IMR-90 (cell line): ENCODE results near the gene POLR2E. TPM values are rescaled to one million over a fixed set of nuclear protein-coding genes. Genes with fewer than 3 reads are reported as not detected.

ENCODE experiments used
- ATAC-seq: fragments of 200-7000 bp; cut with Tn5 transposase; 2 replicates; pipeline ENCODE4 v1.9.1; 2020; ENCODE audit warnings: low read depth, mild to moderate bottlenecking, moderate library complexity
- BruUV-seq: library from RNA; stranded (reverse); fragments of 400-500 nt; replicated peaks from 2 replicates; lab custom pipeline; 2021; lab: Mats Ljungman, UMichigan
- CTCF ChIA-PET: fragments of 300-600 bp; formaldehyde crosslinking; extraction: SDS; loops from one replicate; lab custom pipeline; 2021; ENCODE audit warnings: antibody characterized with exemption; lab: Yijun Ruan, JAX
- POLR2A ChIA-PET: fragments of 300-600 bp; sonication (Branson Sonifier 250); formaldehyde crosslinking; loops from one replicate; lab custom pipeline; 2022; ENCODE audit warnings: antibody characterized with exemption; ENCODE audit not compliant: unreplicated experiment; lab: Charles Lee
- DNase-seq: peaks from one replicate; pipeline ENCODE4 v3.0.0; 2013
- H2AFZ ChIP-seq: replicated peaks from 2 replicates; pipeline ENCODE3; 2013; ENCODE audit warnings: low read length, mild to moderate bottlenecking; ENCODE audit not compliant: poor library complexity
- H2AK5ac ChIP-seq: 2 replicates; pipeline ENCODE4 v1.6.1; 2013; ENCODE audit warnings: low read depth, low read length, inconsistent platforms
- H2AK9ac ChIP-seq: replicated peaks from 2 replicates; pipeline ENCODE3; 2013; ENCODE audit warnings: mild to moderate bottlenecking, low read depth, low read length, moderate library complexity; ENCODE audit not compliant: poor library complexity
- H2BK120ac ChIP-seq: 2 replicates; pipeline ENCODE4 v1.6.1; 2013; ENCODE audit warnings: low read depth, low read length, inconsistent platforms
- H2BK15ac ChIP-seq: 3 replicates; pipeline ENCODE4 v1.6.1; 2013; ENCODE audit warnings: low read depth, low read length, inconsistent platforms
- H2BK20ac ChIP-seq: 2 replicates; pipeline ENCODE4 v1.6.1; 2013; ENCODE audit warnings: low read depth, mild to moderate bottlenecking, inconsistent platforms, low read length, moderate library complexity
- H2BK5ac ChIP-seq: 2 replicates; pipeline ENCODE4 v1.6.1; 2013; ENCODE audit warnings: mild to moderate bottlenecking, low read depth, low read length, inconsistent platforms; ENCODE audit not compliant: poor library complexity, severe bottlenecking
- H3K14ac ChIP-seq: replicated peaks from 2 replicates; pipeline ENCODE4 v1.6.1; 2013; ENCODE audit warnings: low read depth, low read length, inconsistent platforms
- H3K18ac ChIP-seq: 2 replicates; pipeline ENCODE4 v1.6.1; 2013; ENCODE audit warnings: low read depth, low read length, control low read depth
- H3K23ac ChIP-seq: 2 replicates; pipeline ENCODE4 v1.6.1; 2013; ENCODE audit warnings: low read depth, low read length, inconsistent platforms
- H3K27ac ChIP-seq: 2 replicates; pipeline ENCODE4 v1.5.1; 2013; ENCODE audit warnings: mild to moderate bottlenecking, control low read depth, low read length; ENCODE audit not compliant: insufficient read depth
- H3K27me3 ChIP-seq: 2 replicates; pipeline ENCODE4 v1.6.1; 2013; ENCODE audit warnings: low read length; ENCODE audit not compliant: control insufficient read depth, insufficient read depth
- H3K36me3 ChIP-seq: 2 replicates; pipeline ENCODE4 v1.6.1; 2013; ENCODE audit warnings: low read length, mixed read lengths; ENCODE audit not compliant: control insufficient read depth, insufficient read depth
- H3K4ac ChIP-seq: 2 replicates; pipeline ENCODE4 v1.6.1; 2013; ENCODE audit warnings: low read depth, low read length, inconsistent platforms
- H3K4me1 ChIP-seq: 2 replicates; pipeline ENCODE4 v1.6.1; 2013; ENCODE audit warnings: low read length, mixed read lengths; ENCODE audit not compliant: control insufficient read depth, insufficient read depth
- H3K4me2 ChIP-seq: 2 replicates; pipeline ENCODE4 v1.6.1; 2013; ENCODE audit warnings: low read depth, mild to moderate bottlenecking, control low read depth, low read length, moderate library complexity
- H3K4me3 ChIP-seq: 2 replicates; pipeline ENCODE4 v1.5.1; 2013; ENCODE audit warnings: low read depth, mild to moderate bottlenecking, control low read depth, low read length, moderate library complexity; ENCODE audit not compliant: insufficient read depth
- H3K56ac ChIP-seq: 2 replicates; pipeline ENCODE4 v1.6.1; 2013; ENCODE audit warnings: low read length, inconsistent platforms; ENCODE audit not compliant: insufficient read depth; ENCODE audit errors: extremely low read depth
- H3K79me1 ChIP-seq, 2 experiments: 2 replicates each; pipeline ENCODE4 v1.6.1; 2013; ENCODE audit warnings: low read length in 2 of 2, inconsistent platforms in 1 of 2, low read depth in 1 of 2
- H3K9ac ChIP-seq: 2 replicates; pipeline ENCODE4 v1.6.1; 2013; ENCODE audit warnings: low read depth, low read length, control low read depth
- H3K9me1 ChIP-seq: 2 replicates; pipeline ENCODE4 v1.6.1; 2013; ENCODE audit warnings: low read length, inconsistent platforms; ENCODE audit not compliant: insufficient read depth
- H3K9me3 ChIP-seq: 2 replicates; pipeline ENCODE4 v1.6.1; 2013; ENCODE audit warnings: low read length; ENCODE audit not compliant: control insufficient read depth, insufficient read depth
- H4K20me1 ChIP-seq: 2 replicates; pipeline ENCODE4 v1.6.1; 2013; ENCODE audit warnings: low read length, inconsistent platforms; ENCODE audit not compliant: insufficient read depth
- H4K5ac ChIP-seq: 2 replicates; pipeline ENCODE4 v1.6.1; 2013; ENCODE audit warnings: mild to moderate bottlenecking, low read depth, low read length, control low read depth
- H4K8ac ChIP-seq, 2 experiments: 2 replicates each; pipeline ENCODE4 v1.6.1; 2013; ENCODE audit warnings: low read depth in 2 of 2, low read length in 2 of 2, control low read depth in 1 of 2, inconsistent platforms in 1 of 2
- H4K91ac ChIP-seq: 2 replicates; pipeline ENCODE4 v1.6.1; 2013; ENCODE audit warnings: low read depth, low read length, inconsistent platforms; ENCODE audit not compliant: insufficient read depth
- BHLHE40 ChIP-seq: fragments of 150-350 bp; IDR thresholded peaks from 2 replicates; pipeline ENCODE4 v1.6.1; 2016; ENCODE audit warnings: mild to moderate bottlenecking, low read depth, low read length
- CEBPB ChIP-seq: IDR thresholded peaks from 2 replicates; pipeline ENCODE4 v1.6.1; 2012; ENCODE audit warnings: low read depth, low read length, improper control_type of control experiment
- CHD1 ChIP-seq: IDR thresholded peaks from 2 replicates; pipeline ENCODE4 v1.6.1; 2012; ENCODE audit warnings: low read depth, low read length, improper control_type of control experiment
- FOS ChIP-seq: fragments of 150-350 bp; IDR thresholded peaks from 2 replicates; pipeline ENCODE4 v1.6.1; 2016; ENCODE audit warnings: low read depth, low read length
- MAFK ChIP-seq: IDR thresholded peaks from 2 replicates; pipeline ENCODE4 v1.6.1; 2012; ENCODE audit warnings: low read depth, low read length, improper control_type of control experiment
- MXI1 ChIP-seq: IDR thresholded peaks from 2 replicates; pipeline ENCODE4 v1.6.1; 2012; ENCODE audit warnings: low read depth, mild to moderate bottlenecking, low read length, moderate library complexity, borderline replicate concordance
- NFE2L2 ChIP-seq: fragments of 150-350 bp; IDR thresholded peaks from 2 replicates; pipeline ENCODE4 v1.6.1; 2016; ENCODE audit warnings: low read depth, mild to moderate bottlenecking, low read length
- RAD21 ChIP-seq: IDR thresholded peaks from 2 replicates; pipeline ENCODE4 v1.6.1; 2012; ENCODE audit warnings: low read length, improper control_type of control experiment
- RCOR1 ChIP-seq: IDR thresholded peaks from 2 replicates; pipeline ENCODE4 v1.6.1; 2012; ENCODE audit warnings: mild to moderate bottlenecking, low read length, improper control_type of control experiment; ENCODE audit not compliant: insufficient replicate concordance
- RFX5 ChIP-seq: IDR thresholded peaks from 2 replicates; pipeline ENCODE4 v1.8.0; 2012; ENCODE audit warnings: low read depth, mild to moderate bottlenecking, low read length, moderate library complexity
- SMC3 ChIP-seq: fragments of 150-350 bp; IDR thresholded peaks from 2 replicates; pipeline ENCODE4 v1.6.1; 2016; ENCODE audit warnings: low read depth, mild to moderate bottlenecking, antibody characterized with exemption, low read length, moderate library complexity
- WGBS, 2 experiments: methylation state at CpG; one replicate each; pipeline versions ENCODE4 v1.1.5 to v1.1.7; 2013; ENCODE audit warnings: missing lambda C conversion rate in 2 of 2; ENCODE audit not compliant: insufficient read length in 1 of 2; ENCODE audit errors: extremely low coverage in 2 of 2; 5-methylcytosine and 5-hydroxymethylcytosine counted together
- dilution Hi-C: fragments of 300-500 bp; cut with HindIII; formaldehyde crosslinking; loops from one replicate; pipeline ENCODE4 v1.14.3; 2018; ENCODE audit warnings: low sequenced_read_pairs; ENCODE audit not compliant: unreplicated experiment
- in situ Hi-C: fragments of 300-500 bp; cut with MboI; formaldehyde crosslinking; loops from 3 replicates; pipeline ENCODE4 v1.14.3; 2019; ENCODE audit warnings: low sequenced_read_pairs, inconsistent platforms, mixed read lengths
- intact Hi-C: fragments of 100-400 bp; cut with micrococcal nuclease; formaldehyde crosslinking; loops from 2 replicates; pipeline ENCODE4 v1.10.0; 2022
- polyA plus RNA-seq, 3 experiments: library from polyadenylated mRNA; depleted of rRNA; stranded (reverse); fragments of >200 nt; gene quantifications; 2 replicates each; pipeline ENCODE4 v1.2.3, GENCODE V29; 2012; ENCODE audit warnings: low replicate concordance in 1 of 3
- total RNA-seq: library from RNA; depleted of rRNA; stranded (reverse); fragments of >200 nt; gene quantifications from 2 replicates; pipeline ENCODE4 v1.2.3, GENCODE V29; 2012
- TF ChIP-seq, protein P1 (sequence below): conservative IDR thresholded peaks from 2 replicates; pipeline ENCODE4 v1.5.1; 2012; ENCODE audit warnings: mild to moderate bottlenecking, low read depth, low read length, improper control_type of control experiment
- TF ChIP-seq, protein P2 (sequence below): fragments of 150-350 bp; IDR thresholded peaks from 2 replicates; pipeline ENCODE4 v1.6.1; 2016; ENCODE audit warnings: low read depth, mild to moderate bottlenecking, low read length, moderate library complexity, borderline replicate concordance
- TF ChIP-seq, protein P3 (sequence below): fragments of 150-350 bp; IDR thresholded peaks from 2 replicates; pipeline ENCODE4 v1.6.1; 2017; ENCODE audit warnings: mild to moderate bottlenecking, antibody characterized with exemption, low read length, low read depth

Gene POLR2E
- total and polyA plus RNA-seq, 2 of the 4 experiments (the other 2 are of a cell fraction), result 294 to 391 TPM

DNA sequence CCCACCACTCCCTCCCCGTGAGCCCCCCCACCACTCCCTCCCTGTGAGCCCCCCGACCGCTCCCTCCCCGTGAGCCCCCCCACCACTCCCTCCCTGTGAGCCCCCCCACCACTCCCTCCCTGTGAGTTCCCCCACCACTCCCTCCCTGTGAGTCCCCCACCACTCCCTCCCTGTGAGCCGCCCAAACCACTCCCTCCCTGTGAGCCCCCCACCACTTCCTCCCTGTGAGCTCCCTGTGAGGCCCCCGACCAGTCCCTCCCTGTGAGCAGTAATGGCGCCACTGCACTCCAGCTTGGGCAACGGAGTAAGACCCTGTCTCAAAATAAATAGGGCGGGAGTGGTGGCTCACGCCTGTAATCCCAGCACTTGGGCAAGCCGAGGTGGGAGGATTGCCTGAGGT is 45.4 kb downstream of the POLR2E start:
- no peak overlapping the region for H2BK5ac ChIP-seq
- CTCF ChIA-PET, result no interaction called here

More for the DNA sequence above, 45.4 kb downstream of the POLR2E start:
- Histone ChIP-seq H4K8ac (no peak overlapping the region), H3K4me1 (no peaks in the 10 kb centered on the region), H2AFZ (no peak overlapping the region), H2BK20ac (no peak overlapping the region), H3K4ac (no peak overlapping the region), H3K56ac (no peak overlapping the region), H3K9ac (no peak overlapping the region), H3K18ac (no peak overlapping the region), H2AK5ac (no peak overlapping the region), H2BK15ac (no peak overlapping the region), H4K5ac (no peak overlapping the region), H3K27ac (no peak overlapping the region), H3K27me3 (no peaks in the 10 kb centered on the region), H3K9me1 (no peaks in the 10 kb centered on the region), H2BK120ac (no peak overlapping the region), H3K4me2 (no peak overlapping the region), H3K79me1 (no peaks in the 10 kb centered on the region), H3K23ac (no peak overlapping the region), H3K14ac (no peak overlapping the region), H3K4me3 (no peak overlapping the region), H3K9me3 (peaks cover 6% of the 10 kb centered on the region; the same call in 1 of the 2 replicates), H4K20me1 (no peaks in the 10 kb centered on the region), H4K91ac (no peak overlapping the region), H2AK9ac (no peak overlapping the region), H3K36me3 (no peaks in the 10 kb centered on the region)
- POLR2A ChIA-PET, result no interaction called here
- no TSS peak for BruUV-seq
- TF ChIP-seq, protein P1, sequence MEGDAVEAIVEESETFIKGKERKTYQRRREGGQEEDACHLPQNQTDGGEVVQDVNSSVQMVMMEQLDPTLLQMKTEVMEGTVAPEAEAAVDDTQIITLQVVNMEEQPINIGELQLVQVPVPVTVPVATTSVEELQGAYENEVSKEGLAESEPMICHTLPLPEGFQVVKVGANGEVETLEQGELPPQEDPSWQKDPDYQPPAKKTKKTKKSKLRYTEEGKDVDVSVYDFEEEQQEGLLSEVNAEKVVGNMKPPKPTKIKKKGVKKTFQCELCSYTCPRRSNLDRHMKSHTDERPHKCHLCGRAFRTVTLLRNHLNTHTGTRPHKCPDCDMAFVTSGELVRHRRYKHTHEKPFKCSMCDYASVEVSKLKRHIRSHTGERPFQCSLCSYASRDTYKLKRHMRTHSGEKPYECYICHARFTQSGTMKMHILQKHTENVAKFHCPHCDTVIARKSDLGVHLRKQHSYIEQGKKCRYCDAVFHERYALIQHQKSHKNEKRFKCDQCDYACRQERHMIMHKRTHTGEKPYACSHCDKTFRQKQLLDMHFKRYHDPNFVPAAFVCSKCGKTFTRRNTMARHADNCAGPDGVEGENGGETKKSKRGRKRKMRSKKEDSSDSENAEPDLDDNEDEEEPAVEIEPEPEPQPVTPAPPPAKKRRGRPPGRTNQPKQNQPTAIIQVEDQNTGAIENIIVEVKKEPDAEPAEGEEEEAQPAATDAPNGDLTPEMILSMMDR, result no peak
- TF ChIP-seq BHLHE40 (no peak), RCOR1 (no peak), CEBPB (no peak), FOS (no peak), MAFK (no peak), RFX5 (no peak), SMC3 (no peak), NFE2L2 (no peak), MXI1 (no peak), CHD1 (no peak), RAD21 (no peak)
- TF ChIP-seq, protein P2, sequence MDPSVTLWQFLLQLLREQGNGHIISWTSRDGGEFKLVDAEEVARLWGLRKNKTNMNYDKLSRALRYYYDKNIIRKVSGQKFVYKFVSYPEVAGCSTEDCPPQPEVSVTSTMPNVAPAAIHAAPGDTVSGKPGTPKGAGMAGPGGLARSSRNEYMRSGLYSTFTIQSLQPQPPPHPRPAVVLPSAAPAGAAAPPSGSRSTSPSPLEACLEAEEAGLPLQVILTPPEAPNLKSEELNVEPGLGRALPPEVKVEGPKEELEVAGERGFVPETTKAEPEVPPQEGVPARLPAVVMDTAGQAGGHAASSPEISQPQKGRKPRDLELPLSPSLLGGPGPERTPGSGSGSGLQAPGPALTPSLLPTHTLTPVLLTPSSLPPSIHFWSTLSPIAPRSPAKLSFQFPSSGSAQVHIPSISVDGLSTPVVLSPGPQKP, result no peak
- TF ChIP-seq, protein P3, sequence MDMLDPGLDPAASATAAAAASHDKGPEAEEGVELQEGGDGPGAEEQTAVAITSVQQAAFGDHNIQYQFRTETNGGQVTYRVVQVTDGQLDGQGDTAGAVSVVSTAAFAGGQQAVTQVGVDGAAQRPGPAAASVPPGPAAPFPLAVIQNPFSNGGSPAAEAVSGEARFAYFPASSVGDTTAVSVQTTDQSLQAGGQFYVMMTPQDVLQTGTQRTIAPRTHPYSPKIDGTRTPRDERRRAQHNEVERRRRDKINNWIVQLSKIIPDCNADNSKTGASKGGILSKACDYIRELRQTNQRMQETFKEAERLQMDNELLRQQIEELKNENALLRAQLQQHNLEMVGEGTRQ, result no peak
- in situ Hi-C loops (no loop called here), dilution Hi-C loops (no loop called here), intact Hi-C loops (no loop called here)
- WGBS, 2 experiments, result no CpG with 5 or more reads among the region's 11 CpGs
- ATAC-seq, result no peak
- DNase-seq, result no peak
